Erythroblast (primary cell): Measurements from ENCODE around the gene GRIK4.

ENCODE experiments used
- GATA1 ChIP-seq: IDR thresholded peaks from 2 replicates; pipeline ENCODE4 v1.6.1; 2011; ENCODE audit warnings: low read depth, mild to moderate bottlenecking, control low read depth, low read length, moderate library complexity
- POLR2A ChIP-seq: IDR thresholded peaks from 2 replicates; pipeline ENCODE4 v1.6.1; 2011; ENCODE audit warnings: mild to moderate bottlenecking, low read length

DNA sequence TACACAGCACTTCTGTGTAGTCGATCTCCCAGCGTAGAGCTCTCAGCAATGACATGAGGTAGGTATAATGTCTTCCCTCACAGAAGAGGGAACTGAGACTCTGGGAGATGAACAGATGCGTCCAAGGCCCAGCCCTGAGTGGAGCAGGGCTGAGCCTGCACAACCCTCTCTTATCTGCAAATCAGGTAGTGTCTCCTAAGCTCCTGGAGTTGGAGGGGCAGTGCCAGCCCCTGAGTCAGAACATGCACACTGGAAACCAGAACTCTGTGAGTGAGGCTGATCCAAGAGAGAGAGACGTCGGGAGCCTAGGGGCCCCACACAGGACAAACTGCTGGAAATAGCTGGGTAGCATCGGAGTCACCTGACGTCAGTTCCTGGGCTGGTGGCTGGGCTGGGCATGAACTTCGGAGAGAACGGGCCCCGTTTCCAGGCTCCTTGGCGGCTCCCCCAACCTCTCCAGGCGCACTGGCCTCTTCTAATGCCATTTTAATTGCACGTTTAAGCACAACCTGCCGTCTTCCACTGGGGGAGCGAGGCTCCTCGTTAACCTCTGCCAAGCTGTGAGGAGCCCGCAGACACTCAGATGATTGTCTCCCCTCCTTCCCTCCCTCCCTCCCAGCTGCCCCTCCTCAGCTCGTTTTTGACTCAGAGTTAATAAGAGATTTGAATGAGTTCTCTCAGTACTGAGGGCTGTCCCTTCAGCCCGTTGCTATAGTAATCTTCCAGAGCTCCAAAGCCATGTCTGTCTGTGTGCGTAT is 321.1 kb downstream of the GRIK4 start:
- TF ChIP-seq POLR2A: no peak
- TF ChIP-seq GATA1: no peak
